HG02642 (cell line): ENCODE data around the gene ZSCAN5B.
"Not testable (repeated sequence)": the region's sequence is repeated elsewhere in the genome, so short reads cannot be mapped to it uniquely, and the experiment has no call there.

Source experiments
- ATAC-seq: cut with Tn5 transposase; IDR thresholded peaks from one replicate; pipeline ENCODE4 v1.9.1; 2021; ENCODE audit warnings: mild to moderate bottlenecking; ENCODE audit not compliant: unreplicated experiment, poor library complexity

ZSCAN5B gene

GRCh38 chr19:56176881-56177280, 20.7 kb downstream of the ZSCAN5B start:
- ATAC-seq = no peak

GRCh38 chr19:56176310-56176709, 21.3 kb downstream of the ZSCAN5B start:
- not testable (repeated sequence) for ATAC-seq

- ATAC-seq = not testable (repeated sequence)
Measured at GRCh38 chr19:56175861-56176307, 21.7 kb downstream of the ZSCAN5B start, which contains the start of gene GALP. GALP (plus strand) TSS chr19:56176008; CDS start chr19:56177109, 1,101 bp downstream.

- no peak for ATAC-seq
Measured at GRCh38 chr19:56174550-56174949, 23.0 kb downstream of the ZSCAN5B start.

- ATAC-seq = no peak
Measured at GRCh38 chr19:56174086-56174485, 23.5 kb downstream of the ZSCAN5B start.

GRCh38 chr19:56170261-56170660, 27.3 kb downstream of the ZSCAN5B start:
- ATAC-seq = no peak

GRCh38 chr19:56167064-56167578, 30.5 kb downstream of the ZSCAN5B start:
- no peak for ATAC-seq

- no peak for ATAC-seq
Measured at GRCh38 chr19:56163097-56163496, 34.5 kb downstream of the ZSCAN5B start.

- no peak for ATAC-seq
Measured at GRCh38 chr19:56162258-56162657, 35.3 kb downstream of the ZSCAN5B start.

- no peak for ATAC-seq
Measured at GRCh38 chr19:56161534-56161933, 36.0 kb downstream of the ZSCAN5B start.

GRCh38 chr19:56159622-56160271, 37.8 kb downstream of the ZSCAN5B start:
- no peak for ATAC-seq

GRCh38 chr19:56159009-56159559, 38.5 kb downstream of the ZSCAN5B start:
- no peak for ATAC-seq

- no peak for ATAC-seq
Measured at GRCh38 chr19:56158170-56158757, 39.3 kb downstream of the ZSCAN5B start.

- ATAC-seq = no peak
Measured at GRCh38 chr19:56156768-56157167, 40.8 kb downstream of the ZSCAN5B start.

GRCh38 chr19:56155124-56155687, 42.4 kb downstream of the ZSCAN5B start:
- no peak for ATAC-seq

GRCh38 chr19:56153507-56153906, 44.1 kb downstream of the ZSCAN5B start:
- no peak for ATAC-seq

GRCh38 chr19:56152644-56153043, 44.9 kb downstream of the ZSCAN5B start:
- no peak for ATAC-seq

GRCh38 chr19:56150358-56150757, 47.2 kb downstream of the ZSCAN5B start:
- no peak for ATAC-seq

GRCh38 chr19:56149656-56150038, 47.9 kb downstream of the ZSCAN5B start:
- no peak for ATAC-seq

GRCh38 chr19:56148955-56149655, 48.5 kb downstream of the ZSCAN5B start:
- not testable (repeated sequence) for ATAC-seq

GRCh38 chr19:56148096-56148495, 49.5 kb downstream of the ZSCAN5B start:
- no peak for ATAC-seq
